Erythroblast (primary cell): ENCODE data around the gene ACAA2.

Experiments
- GATA1 ChIP-seq: IDR thresholded peaks from 2 replicates; pipeline ENCODE4 v1.6.1; 2011; ENCODE audit warnings: low read depth, mild to moderate bottlenecking, control low read depth, low read length, moderate library complexity
- POLR2A ChIP-seq: IDR thresholded peaks from 2 replicates; pipeline ENCODE4 v1.6.1; 2011; ENCODE audit warnings: mild to moderate bottlenecking, low read length

DNA sequence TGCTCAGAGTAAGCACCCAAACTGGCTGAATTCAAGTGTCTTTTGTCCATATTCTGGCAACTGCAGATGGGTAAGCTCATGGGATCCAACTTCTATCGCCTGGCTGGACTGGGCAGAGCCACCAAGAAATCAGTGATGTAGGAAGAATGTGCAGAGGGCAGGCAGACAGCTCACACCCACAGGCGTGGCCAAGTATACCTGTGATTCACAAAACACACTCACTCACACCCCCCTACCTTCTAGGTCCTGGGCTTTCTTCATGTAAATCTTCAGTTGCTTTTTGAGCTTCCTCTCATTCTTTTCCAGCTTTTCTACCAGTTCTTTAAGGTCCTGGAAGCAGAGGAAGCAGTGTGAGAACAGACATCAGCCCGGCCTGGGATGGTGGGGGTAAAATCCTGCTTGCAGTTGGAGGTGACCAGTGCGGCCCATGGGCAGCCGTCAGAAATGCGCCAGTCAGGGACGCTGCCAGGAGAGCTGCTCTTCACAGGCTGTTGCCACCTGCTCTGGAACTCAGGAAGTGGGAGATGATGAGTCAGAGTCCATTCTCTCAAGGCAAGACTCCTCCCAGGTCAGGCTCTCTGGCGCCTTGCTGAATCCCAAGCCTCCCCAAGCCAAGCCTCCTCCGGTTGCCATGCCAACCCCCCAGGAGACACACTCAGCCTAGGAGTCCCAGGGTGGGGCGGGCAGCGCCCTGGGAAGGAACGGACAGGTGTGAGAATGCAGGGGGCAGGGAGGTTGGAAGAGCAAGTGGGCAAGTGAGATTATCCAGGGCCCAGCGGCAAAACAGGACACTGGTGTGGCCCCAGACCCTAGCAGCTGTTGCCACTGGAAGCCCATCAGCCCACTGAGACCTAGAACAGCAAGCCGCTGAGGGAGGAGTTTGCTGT, 36.2 kb upstream of the ACAA2 start:
- TF ChIP-seq POLR2A (no peak), GATA1 (no peak)
